ES-I3 (cell line): Measurements from ENCODE around the gene PLCB4.

Experiments
- H3K36me3 ChIP-seq: 2 replicates; pipeline ENCODE4 v1.6.1; 2013; ENCODE audit warnings: mild to moderate bottlenecking, low read length, control low read depth, moderate library complexity; ENCODE audit not compliant: insufficient read depth
- H3K4me1 ChIP-seq: 2 replicates; pipeline ENCODE4 v1.6.1; 2013; ENCODE audit warnings: mild to moderate bottlenecking, control low read depth, low read length; ENCODE audit not compliant: insufficient read depth
- H3K9ac ChIP-seq: 2 replicates; pipeline ENCODE4 v1.6.1; 2013; ENCODE audit warnings: low read depth, mild to moderate bottlenecking, low read length, moderate library complexity
- H3K9me3 ChIP-seq: 2 replicates; pipeline ENCODE4 v1.6.1; 2013; ENCODE audit warnings: mild to moderate bottlenecking, low read length, moderate library complexity; ENCODE audit not compliant: control insufficient read depth, insufficient read depth

The PLCB4 gene

GRCh38 chr20:9202420-9203080, 133.7 kb downstream of the PLCB4 start:
- Histone ChIP-seq H3K9me3 (no peaks in the 10 kb centered on the region), H3K4me1 (0 out of 2 replicates have a peak, but pooled peaks cover 5% of the 10 kb centered on the region), H3K9ac (no peak overlapping the region), H3K36me3 (no peaks in the 10 kb centered on the region)

DNA sequence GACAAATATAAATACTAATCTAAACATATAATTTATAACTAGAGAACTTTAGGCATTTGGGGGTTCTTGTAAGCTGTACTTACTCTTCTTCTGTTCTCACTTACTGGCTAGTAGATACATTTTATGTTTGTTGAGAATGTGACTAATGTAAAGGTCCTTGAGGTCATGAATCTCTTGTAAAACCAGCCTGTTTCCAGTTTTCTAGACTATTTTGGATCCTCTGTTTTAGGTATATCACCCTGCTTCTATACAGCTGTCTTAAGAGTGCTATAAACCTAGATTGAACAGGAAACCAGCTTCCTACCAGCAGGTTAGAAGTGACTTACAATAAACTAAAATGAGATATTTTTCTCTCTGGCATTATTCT, 134.2 kb downstream of the PLCB4 start:
- no peaks in the 10 kb centered on the region for H3K36me3 ChIP-seq
- no peak overlapping the region for H3K9ac ChIP-seq
- no peaks in the 10 kb centered on the region for H3K9me3 ChIP-seq
- 0 out of 2 replicates have a peak, but pooled peaks cover 5% of the 10 kb centered on the region for H3K4me1 ChIP-seq

DNA sequence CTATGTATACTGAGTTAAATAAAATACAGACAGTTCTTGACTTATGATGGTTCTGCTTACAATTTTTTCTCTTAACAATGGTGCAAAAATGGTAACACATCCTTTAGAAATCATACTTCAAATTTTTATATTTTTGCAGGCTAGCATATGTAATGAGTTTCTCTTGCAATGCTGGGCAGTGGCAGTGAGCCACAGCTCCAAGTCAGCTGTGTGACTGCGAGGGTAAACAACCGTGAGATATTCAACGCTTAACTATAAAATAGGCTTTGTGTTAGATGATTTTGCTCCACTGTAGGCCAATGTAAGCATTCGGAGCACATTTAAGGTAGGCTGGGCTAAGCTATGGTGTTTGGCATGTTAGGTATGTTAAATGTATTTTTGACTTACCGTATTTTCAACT, 136.1 kb downstream of the PLCB4 start:
- no peaks in the 10 kb centered on the region for H3K36me3 ChIP-seq

GRCh38 chr20:9206486-9206885, 137.6 kb downstream of the PLCB4 start:
- 0 out of 2 replicates have a peak, but pooled peaks cover 5% of the 10 kb centered on the region for H3K4me1 ChIP-seq
- H3K9me3 ChIP-seq: no peaks in the 10 kb centered on the region
- H3K9ac ChIP-seq: no peak overlapping the region
- no peaks in the 10 kb centered on the region for H3K36me3 ChIP-seq

More for the DNA sequence above, 136.1 kb downstream of the PLCB4 start:
- Histone ChIP-seq H3K4me1 (0 out of 2 replicates have a peak, but pooled peaks cover 5% of the 10 kb centered on the region), H3K9ac (no peak overlapping the region), H3K9me3 (no peaks in the 10 kb centered on the region)

GRCh38 chr20:9207253-9207652, 138.4 kb downstream of the PLCB4 start:
- no peaks in the 10 kb centered on the region for H3K36me3 ChIP-seq
- 0 out of 2 replicates have a peak, but pooled peaks cover 5% of the 10 kb centered on the region for H3K4me1 ChIP-seq
- no peaks in the 10 kb centered on the region for H3K9me3 ChIP-seq
- H3K9ac ChIP-seq: no peak overlapping the region

DNA sequence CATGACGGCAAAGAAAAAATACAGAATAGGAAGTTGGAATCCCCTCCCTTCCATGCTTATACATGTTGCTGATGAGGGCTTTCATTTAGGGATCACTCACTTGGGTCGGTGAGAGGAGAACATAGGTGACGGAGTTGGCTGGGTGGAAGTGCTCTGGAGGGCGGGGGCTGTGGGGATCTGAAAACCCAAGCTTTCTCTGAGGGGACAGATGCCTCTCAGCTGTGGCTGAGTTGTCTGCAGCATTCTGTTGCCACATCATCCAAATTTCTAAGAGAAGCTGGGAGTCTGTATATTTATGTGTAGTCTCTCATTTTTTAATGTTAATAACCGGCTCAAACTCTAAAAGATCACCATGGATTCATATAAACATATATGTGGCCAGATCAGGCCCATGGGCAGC, 141.5 kb downstream of the PLCB4 start:
- Histone ChIP-seq H3K9ac (no peak overlapping the region), H3K4me1 (0 out of 2 replicates have a peak, but pooled peaks cover 5% of the 10 kb centered on the region), H3K9me3 (no peaks in the 10 kb centered on the region), H3K36me3 (no peaks in the 10 kb centered on the region)

DNA sequence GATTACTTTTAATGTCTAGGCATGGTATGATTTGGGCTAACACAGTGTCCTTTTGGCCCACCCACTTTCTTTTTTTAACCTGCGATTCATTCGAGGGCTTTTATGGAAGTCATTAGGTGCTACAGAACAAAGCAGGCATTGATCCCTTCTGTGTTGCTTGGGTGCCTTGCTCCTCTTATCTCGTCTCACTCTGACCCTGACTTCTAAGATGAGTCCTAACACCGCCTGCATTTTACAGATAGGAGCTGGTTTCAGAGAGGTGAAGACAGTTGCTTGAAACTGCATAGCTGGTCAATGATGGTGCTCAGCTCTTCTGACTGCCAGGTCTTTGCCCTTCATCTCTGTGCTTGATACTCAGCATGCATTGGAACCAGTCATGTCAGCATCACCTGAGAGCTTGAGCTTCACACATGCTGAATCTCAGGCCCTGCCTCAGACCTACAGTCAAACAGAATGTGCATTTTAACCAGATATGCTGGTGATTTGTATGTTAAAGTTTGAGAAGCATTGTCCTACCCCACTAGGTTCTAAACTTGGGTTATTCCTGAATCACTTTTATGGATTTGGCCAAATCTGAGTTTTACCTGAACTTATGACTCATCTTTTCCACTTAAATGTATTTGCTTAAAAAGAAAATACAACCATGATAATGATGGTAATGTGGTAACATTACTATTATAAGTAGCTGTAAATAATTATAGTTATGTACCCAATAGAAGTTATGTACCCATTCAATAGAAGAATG, 142.3 kb downstream of the PLCB4 start:
- Histone ChIP-seq H3K4me1 (0 out of 2 replicates have a peak, but pooled peaks cover 3% of the 10 kb centered on the region), H3K36me3 (no peaks in the 10 kb centered on the region), H3K9me3 (no peaks in the 10 kb centered on the region), H3K9ac (no peak overlapping the region)

DNA sequence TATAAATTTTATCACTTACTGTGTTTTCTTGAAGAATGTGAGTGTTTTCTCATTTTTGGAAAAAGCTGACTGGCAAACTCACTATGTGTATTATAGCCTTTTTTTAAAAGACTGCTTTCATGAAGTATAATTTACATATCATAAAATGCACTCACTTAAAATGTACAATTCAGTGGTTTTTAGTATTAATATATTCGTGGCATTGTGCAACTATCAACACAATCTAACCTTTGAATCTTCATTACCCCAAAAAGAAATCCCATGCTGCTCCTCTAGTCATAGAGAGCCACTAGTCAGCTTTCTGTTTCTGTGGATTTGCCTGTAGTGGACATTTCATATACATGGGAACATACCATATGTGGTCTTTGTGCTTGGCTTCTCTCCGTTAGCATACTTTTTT, 143.8 kb downstream of the PLCB4 start:
- Histone ChIP-seq H3K36me3 (no peaks in the 10 kb centered on the region), H3K4me1 (no peaks in the 10 kb centered on the region), H3K9me3 (no peaks in the 10 kb centered on the region), H3K9ac (no peak overlapping the region)

GRCh38 chr20:9214685-9215084, 145.8 kb downstream of the PLCB4 start:
- no peaks in the 10 kb centered on the region for H3K36me3 ChIP-seq
- H3K4me1 ChIP-seq: no peaks in the 10 kb centered on the region
- H3K9me3 ChIP-seq: no peaks in the 10 kb centered on the region
- H3K9ac ChIP-seq: no peak overlapping the region

DNA sequence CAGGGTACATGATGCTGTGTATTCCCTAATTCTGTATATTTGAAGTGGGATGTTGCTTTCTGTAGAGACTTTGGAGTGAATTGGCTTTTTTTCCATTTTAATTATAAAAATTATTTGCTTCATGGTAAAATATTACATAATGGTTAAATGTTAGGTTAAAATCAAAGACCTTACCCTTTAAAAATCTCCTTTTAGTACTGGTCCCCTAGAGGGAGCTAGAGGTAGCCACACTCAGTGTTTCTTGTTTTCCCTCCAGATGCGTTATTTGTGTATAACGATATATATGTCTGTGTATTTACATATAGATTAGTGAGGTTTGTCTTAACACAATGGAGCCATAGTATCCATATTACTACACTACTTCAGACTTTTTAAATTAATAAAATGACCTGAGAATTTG, 146.7 kb downstream of the PLCB4 start:
- Histone ChIP-seq H3K4me1 (peaks cover 1% of the 10 kb centered on the region; the same call in 1 of the 2 replicates), H3K9me3 (no peaks in the 10 kb centered on the region), H3K9ac (no peak overlapping the region), H3K36me3 (no peaks in the 10 kb centered on the region)

GRCh38 chr20:9218531-9218961, 149.7 kb downstream of the PLCB4 start:
- Histone ChIP-seq H3K9me3 (no peaks in the 10 kb centered on the region), H3K36me3 (no peaks in the 10 kb centered on the region)

DNA sequence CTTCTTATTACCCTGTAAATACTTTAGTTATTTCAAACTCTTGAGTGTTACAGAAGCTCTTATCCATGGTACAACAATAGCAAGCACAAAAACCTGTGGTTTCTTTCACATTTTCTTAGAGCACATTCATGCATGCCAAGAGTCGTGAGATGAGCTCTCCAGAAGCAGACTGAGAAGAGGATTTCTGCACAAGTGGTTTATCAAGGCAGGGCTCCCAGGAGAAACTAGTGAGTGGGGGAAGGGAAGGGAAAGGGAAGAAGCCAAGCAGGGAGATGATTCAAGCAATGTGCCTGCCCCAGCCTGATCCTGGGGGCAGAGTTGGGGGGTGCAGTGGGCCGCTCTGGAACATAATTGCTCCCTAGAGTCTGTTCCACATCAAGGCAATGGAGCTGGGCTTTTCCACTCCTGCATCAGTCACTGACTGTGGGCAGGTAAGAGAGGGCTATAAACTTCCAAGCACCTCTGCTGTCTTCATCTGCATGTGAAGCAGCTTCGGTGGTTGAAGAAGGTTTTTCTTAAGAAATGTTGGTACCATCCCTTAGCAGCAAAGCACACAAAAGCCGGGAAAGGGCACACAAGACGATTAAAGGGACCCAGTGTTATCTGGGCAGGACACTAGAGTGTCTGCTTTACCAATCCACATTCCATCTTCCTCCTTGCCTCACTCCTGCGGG, 152.1 kb downstream of the PLCB4 start:
- Histone ChIP-seq H3K9ac (no peak overlapping the region), H3K36me3 (0 out of 2 replicates have a peak, but pooled peaks cover 2% of the 10 kb centered on the region), H3K9me3 (no peaks in the 10 kb centered on the region), H3K4me1 (peaks cover 13% of the 10 kb centered on the region; the same call in 1 of the 2 replicates)

More at GRCh38 chr20:9218531-9218961, 149.7 kb downstream of the PLCB4 start:
- H3K4me1 ChIP-seq: peaks cover 11% of the 10 kb centered on the region; the same call in 1 of the 2 replicates
- H3K9ac ChIP-seq: no peak overlapping the region

GRCh38 chr20:9223296-9223695, 154.4 kb downstream of the PLCB4 start:
- Histone ChIP-seq H3K9me3 (no peaks in the 10 kb centered on the region), H3K4me1 (peaks cover 14% of the 10 kb centered on the region; the same call in 1 of the 2 replicates), H3K9ac (no peak overlapping the region), H3K36me3 (0 out of 2 replicates have a peak, but pooled peaks cover 3% of the 10 kb centered on the region)

DNA sequence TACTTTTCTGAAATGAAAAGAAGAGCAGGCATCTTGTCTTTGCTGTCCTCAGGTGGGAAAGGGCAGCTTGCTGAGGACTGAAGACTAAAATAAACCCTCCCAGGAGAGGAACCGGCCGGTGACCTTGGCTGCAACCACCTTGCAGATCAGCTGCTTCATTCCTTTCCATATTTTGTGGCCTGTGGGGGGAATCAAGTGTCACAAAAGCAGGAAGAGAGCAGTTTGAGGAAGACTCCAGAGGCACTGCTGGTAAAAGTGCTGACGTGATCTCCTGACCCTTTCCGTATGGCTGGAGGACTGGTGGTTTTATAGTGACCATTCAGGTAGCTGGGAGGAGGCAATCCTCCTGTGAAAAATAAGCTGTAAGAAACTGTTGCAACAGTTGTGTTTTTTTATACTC, 157.0 kb downstream of the PLCB4 start:
- Histone ChIP-seq H3K36me3 (0 out of 2 replicates have a peak, but pooled peaks cover 3% of the 10 kb centered on the region), H3K4me1 (peaks cover 9% of the 10 kb centered on the region; the same call in 1 of the 2 replicates), H3K9ac (no peak overlapping the region), H3K9me3 (no peaks in the 10 kb centered on the region)
